Dedifferentiated amniotic fluid mesenchymal stem cell (primary cell): ENCODE results near the gene FAM184B.

Experiments used
- DNase-seq: peaks from one replicate; pipeline ENCODE4 v3.0.0-alpha.2; 2016; ENCODE audit errors: extremely low spot score

The FAM184B gene

DNA sequence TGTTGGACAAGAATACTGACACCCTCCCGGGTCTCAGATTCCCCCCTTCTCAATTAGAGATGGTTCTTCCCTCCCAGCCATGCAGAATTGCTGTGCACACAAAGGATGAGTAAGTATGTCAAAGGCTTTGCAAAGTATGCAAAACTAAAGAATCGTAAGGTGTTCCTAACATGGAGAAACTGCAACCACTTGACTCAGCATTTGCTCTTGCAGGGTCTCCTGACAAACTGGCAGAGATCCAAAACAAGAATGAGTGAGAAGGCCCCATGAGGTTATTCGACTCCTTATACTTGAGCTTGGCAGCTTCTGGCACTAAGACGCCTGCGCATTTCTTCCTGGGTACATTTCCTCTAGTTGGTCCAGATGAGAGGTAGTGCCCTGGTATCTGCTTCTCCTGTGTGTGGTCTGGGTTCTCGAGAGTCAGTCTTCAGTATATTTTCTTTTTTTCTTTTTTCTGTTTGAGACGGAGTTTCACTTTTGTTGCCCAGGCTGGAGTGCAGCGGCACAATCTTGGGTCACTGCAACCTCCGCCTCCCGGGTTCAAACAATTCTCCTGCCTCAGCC is 8.2 kb downstream of the FAM184B start:
- no peak for DNase-seq

DNA sequence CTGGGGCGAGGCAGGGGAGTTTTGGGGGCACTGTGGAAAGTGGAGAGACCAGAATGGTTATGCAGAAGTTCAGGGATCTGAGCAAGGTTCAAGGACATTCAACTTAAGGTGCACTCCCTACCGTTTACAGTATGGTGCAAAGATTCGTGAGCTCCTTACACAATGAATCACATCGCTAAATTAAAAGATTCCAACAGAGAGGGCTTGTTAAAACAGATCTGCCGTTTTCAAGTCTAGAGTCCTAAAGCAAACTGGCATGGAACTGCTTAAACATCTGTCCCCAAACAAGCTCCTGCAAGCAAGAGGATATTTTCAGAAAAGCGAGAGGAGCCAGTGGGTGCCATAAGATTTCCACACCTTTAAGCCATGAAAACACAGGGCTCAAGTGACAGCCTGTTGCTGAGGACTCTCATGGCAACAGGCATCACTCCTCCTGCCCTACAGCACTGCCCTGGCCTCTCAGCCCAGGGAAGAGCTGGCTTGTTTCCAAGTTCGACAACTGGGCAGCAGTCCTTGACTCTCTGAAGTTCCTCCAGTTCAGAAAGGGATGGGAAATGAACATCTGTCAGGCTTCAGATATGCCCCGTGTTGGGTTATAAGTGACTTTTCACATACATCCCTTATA is 10.0 kb downstream of the FAM184B start:
- DNase-seq, result no peak

GRCh38 chr4:17770845-17771244 is 10.6 kb downstream of the FAM184B start:
- no peak for DNase-seq

DNA sequence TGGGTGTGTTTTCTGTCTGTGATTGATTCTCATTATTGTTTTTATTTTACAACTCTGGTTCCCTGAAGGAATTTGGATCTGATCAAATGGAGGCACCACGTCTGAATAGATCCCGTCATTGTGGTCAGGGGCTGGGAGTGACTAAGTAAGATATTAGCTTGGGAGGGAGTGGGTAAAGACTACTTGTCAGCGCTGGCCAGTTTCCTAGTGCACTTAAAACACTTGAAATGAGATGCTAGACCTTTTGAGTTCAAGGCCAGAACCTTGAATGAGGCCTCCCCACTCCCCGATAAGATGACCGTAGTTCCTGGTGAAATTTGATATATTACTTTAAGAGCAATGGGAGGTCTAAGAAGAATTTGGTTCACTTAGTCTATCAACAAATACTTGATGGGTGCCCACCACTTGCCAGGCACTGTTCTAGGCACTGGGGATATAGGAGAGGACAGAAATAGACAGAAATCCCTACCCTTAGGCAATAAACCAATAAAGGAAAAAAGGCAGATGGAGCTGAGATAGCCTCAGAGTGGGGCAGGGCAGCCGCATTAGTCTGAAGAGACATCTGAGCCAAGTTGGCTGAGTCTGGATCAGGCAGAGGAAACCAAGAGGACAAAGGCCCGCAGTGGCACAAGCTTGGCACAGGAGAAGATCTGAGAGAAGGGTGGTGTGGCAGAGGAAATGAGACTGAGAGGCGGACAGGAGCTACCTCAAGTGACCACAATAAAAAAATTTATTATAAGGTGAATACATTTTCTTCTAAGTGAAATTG is 11.8 kb downstream of the FAM184B start:
- DNase-seq, result no peak

- DNase-seq, result no peak
These were observed 14.5 kb downstream of the FAM184B start for GRCh38 chr4:17766826-17767458.

GRCh38 chr4:17765514-17766286 is 15.7 kb downstream of the FAM184B start:
- DNase-seq, result no peak

DNA sequence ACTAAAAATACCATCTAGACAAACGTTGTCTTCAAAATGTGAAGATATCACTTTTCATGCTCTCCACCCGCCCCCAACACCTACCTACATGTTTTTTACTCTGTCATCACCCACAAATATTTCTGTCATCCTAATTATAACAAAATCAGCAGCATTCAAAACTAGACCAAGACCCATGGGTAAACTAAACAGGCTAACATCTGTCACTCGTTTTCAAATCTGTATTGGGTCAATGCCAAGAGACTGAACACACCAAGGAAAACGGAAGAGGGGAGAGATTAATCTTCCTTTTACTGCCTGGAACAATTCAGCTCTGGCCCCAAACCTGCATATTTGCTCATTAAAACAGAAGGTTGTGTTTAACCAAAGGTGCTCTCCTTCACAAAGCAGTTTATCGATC is 17.5 kb downstream of the FAM184B start:
- no peak for DNase-seq

GRCh38 chr4:17763416-17763815 is 18.0 kb downstream of the FAM184B start:
- no peak for DNase-seq

- no peak for DNase-seq
These were observed 18.7 kb downstream of the FAM184B start for GRCh38 chr4:17762726-17763125.

DNA sequence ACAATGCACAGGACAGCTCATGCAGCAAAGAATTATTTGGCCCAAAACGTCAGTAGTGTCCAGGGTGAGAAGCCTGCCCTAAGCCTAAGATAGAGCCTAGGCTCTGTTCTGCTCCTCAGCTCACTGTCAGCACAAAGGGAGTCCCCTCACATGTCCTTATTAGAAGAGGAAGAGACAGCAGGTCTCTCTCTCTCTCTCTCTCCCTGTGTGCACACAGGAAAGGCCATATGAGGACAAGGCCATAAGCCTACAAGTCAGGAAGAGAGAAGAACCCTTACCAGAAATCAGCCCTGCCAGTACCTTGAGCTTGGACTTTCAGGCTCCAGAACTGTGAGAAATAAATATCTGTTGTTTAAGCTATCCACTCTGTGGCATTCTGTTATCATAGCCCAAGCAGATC is 20.4 kb downstream of the FAM184B start:
- DNase-seq, result no peak

GRCh38 chr4:17760626-17761025 is 20.8 kb downstream of the FAM184B start:
- no peak for DNase-seq

DNA sequence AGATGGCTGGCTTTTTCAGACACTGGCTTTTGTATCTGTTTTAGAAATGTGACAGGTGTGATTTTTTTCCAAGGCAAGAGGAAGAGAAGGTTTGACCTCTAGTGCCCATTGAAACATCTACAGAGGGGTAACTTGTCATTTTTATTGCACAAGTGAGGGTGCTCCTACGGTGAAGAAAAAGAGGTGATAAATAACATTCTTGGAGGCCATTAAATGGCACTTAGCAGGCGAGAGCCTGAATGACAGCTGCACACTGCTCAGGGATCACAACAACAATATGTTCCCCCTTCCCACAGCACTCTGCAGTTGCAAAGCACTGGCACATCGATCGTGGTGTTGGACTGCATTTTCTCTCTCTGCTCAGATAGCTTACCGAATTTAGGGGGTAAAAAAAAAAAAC is 22.9 kb downstream of the FAM184B start:
- no peak for DNase-seq

- DNase-seq, result no peak
These were observed 23.8 kb downstream of the FAM184B start for GRCh38 chr4:17757621-17758020.

DNA sequence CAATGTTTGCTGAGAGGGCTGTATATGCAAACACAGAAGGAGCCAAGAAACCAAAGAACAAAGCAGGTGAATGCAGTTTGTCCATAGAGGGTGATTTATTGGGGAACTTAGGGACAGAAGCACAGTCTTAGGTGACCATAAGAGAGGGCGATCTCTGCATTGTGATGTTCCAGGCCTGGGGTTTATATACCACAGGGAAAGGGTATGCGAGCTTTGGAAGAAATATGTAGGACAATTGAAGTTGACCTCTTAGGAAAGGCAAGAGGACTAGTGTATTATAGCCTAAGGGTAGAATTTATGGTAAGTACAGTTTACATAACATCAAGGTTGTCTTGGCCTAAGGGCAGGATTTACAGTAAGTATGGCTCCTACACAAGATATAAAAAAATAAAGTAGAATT is 27.8 kb downstream of the FAM184B start:
- DNase-seq, result no peak

- DNase-seq, result no peak
These were observed 40.7 kb downstream of the FAM184B start for GRCh38 chr4:17740702-17741101.

DNA sequence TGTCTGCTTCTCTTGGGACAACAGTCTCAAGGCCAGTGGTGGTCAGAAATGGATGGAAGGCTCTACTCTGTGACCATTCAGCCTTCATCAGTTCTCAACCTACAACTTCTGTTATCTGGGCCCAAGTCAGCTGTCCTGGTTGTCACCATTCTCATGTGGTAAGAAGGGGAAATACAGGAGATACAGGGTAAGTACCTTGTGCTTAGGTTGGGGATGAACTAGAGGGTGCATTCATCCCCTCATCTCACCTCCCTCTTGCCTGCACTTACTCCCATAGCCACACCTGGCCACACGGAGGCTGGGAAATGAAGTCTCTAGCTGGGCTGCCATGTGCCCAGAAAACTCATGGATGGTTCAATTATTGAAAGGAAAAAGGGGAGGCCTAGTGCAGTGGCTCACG is 44.9 kb downstream of the FAM184B start:
- DNase-seq, result no peak

GRCh38 chr4:17726911-17727310 is 54.5 kb downstream of the FAM184B start:
- DNase-seq, result no peak

GRCh38 chr4:17723648-17724047 is 57.8 kb downstream of the FAM184B start:
- DNase-seq, result no peak

DNA sequence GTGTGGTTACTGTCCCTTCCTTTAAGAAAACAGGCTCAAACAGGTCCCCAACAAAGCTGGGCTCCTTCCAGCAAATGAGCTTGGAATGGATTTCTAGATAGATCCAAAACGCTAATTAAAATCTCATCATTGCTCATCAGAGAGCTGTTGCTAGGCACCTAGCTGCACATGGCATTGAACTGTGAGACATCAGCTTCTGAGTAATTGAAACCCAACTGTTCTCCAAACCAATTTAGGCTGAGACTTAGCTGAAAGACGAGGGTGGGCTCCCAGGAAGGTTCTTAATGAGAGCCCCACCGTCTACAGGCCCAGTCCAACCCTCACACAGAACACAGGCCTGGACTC is 59.1 kb downstream of the FAM184B start:
- DNase-seq, result no peak

DNA sequence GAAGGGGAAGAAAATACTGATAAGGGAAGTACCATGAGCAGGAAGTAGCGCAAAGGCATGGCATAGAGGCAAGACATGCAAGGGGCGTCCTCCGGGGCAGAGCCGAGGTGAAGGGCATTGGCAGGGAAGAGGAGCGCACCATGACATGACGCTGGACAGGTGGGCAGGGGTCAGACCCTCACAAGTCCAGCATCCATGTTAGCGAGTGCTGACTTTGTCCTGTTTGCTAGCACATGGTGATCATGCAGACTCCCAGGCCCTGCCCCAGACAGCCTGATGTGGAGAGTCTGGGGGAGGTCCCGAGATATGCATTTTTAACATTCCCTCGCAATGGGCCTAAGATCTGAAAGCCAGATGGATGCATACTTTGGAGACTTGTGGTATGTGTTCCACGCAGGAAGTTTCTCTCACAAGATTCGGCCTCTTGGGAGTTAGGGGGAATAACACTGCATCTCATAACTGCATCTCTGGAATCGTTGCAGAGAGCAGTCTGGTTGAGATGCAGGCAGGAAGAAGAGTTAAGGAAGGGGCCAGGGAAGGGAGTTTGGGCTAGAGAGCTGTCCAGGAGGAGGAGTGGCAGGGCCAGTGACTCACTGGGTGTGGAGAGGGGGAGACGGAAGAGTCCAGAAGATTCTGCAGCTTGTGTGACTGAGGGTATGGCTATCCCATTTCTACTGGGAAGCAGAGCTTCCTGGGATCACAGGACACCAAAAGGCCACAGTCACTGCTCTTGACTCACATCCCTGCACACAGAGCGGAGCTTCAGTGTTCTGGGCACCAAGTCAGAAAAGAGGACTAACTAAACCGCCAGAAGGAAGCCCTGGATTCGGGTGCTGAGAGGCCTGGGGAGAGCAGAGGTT is 59.7 kb downstream of the FAM184B start:
- DNase-seq, result peak; percentile 43

GRCh38 chr4:17719106-17719505 is 62.3 kb downstream of the FAM184B start:
- no peak for DNase-seq
